Articular chondrocyte of knee joint (primary cell): ENCODE measurements around the gene CLTA. TPM values are rescaled to one million over a fixed set of nuclear protein-coding genes. Genes with fewer than 3 reads are reported as not detected.

Source experiments
- total RNA-seq: library from RNA; depleted of rRNA; stranded (reverse); fragments of >200 nt; gene quantifications from 2 replicates; pipeline ENCODE4 v1.2.3, GENCODE V29; 2012

CLTA gene, protein sequence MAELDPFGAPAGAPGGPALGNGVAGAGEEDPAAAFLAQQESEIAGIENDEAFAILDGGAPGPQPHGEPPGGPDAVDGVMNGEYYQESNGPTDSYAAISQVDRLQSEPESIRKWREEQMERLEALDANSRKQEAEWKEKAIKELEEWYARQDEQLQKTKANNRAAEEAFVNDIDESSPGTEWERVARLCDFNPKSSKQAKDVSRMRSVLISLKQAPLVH
- total RNA-seq = 236 and 241 TPM in 2 replicates

DNA sequence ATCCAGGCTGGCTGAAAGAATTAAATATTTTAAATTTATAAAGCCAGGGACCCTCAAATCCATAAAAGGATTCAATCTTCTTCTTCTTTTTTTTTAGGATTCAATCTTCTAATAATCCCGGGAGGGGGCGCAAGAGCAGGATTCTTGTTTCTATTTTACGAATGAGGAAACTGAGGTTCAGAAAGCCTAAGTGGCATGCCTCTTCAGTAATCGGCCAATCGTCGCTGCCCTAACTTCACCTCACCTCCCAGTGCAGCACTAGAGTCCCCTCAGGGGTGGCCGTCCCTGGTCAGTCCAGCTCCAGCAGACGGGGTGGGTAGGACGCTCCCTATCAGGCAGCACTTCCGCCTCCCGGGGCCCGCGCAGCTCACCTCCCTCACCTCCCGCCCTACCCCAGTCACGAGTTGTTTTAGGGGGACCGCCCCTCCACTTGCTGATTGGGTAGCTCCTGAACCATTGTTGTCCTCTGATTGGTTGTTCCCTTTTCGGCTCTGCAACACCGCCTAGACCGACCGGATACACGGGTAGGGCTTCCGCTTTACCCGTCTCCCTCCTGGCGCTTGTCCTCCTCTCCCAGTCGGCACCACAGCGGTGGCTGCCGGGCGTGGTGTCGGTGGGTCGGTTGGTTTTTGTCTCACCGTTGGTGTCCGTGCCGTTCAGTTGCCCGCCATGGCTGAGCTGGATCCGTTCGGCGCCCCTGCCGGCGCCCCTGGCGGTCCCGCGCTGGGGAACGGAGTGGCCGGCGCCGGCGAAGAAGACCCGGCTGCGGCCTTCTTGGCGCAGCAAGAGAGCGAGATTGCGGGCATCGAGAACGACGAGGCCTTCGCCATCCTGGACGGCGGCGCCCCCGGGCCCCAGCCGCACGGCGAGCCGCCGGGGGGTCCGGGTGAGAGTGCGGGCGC lies at the start of gene CLTA:
Gene CLTA, plus strand, starts transcription at position 534 of the 902 bp plus-strand sequence. Its CDS starts 136 bp downstream, at position 670.

DNA sequence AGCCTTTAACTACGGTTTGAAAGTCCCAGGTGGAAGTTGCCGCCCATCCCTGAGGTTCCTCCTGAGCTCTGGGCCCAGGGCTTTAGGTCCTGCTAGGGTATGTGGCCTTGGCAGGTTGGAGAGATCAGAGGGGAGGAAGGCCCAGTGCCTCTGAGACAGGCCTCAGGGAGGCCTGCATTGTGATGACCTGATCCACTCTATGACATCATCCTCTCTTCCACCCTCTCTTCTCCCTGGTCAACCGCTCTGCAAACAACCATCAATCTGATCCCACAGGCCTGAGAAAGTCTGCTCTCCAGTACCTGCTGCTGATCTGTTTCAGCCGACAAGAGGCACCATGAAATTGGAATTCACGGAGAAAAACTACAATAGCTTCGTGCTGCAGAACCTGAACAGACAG lies 21.6 kb upstream of the CLTA start, which contains the start of gene CCIN:
Gene CCIN, plus strand, starts transcription at position 223 of the 400 bp plus-strand sequence. Its CDS starts 115 bp downstream, at position 338.

DNA sequence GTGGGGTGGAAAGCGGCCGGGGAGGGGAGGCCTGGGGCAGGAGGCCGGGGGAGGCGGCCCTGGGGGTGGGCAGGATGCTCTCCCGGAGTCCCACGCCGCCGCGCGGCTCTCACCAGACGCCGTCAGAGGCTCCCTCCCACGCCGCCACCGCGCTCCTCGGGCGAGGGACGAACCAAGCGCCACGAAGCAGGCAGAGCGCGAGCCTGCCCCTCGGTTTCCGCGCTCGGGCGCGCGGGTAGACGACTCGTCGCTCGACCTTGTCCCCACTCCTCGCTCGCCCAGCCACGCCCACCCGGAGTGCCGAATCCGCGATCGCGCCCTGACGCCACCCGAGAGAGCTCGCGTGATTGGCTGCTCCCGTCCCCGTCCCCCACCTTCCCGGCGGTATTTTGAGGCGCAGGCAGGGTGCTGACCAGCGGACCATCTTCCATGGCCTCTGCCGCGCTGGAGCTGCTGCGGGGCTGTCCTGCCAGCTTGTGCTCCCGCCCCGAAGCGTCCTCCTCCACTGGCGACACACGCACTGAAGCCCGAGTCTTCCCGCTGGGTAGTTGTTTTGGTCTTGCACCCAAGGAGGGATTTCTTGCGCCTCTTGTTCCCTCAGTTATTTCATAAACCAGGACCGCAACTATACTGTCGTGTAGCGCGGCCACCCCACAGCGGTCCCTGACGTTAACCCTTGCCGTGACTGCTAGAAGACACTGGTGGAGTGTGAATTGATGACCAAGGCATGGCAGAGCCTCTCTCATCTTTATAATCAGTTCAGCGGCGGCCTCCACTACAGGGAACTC lies 67.7 kb downstream of the CLTA start, which contains the start of gene GNE:
Gene GNE, minus strand, starts transcription at position 241 of the 788 bp plus-strand sequence. CDS start 9,093 bp downstream, outside the sequence.

Other genes starting within 250 kb of the CLTA start
- 0.39 and 0.43 TPM in 2 replicates for gene OR2S2, start 232.8 kb upstream of the CLTA start, total RNA-seq
- gene RECK, start 154.0 kb upstream of the CLTA start, total RNA-seq = 117 and 126 TPM in 2 replicates
- gene GLIPR2, start 54.2 kb upstream of the CLTA start, total RNA-seq = 15.7 and 16.4 TPM in 2 replicates
- under 0.01 and 0.32 TPM in 2 replicates for gene CCIN, start 21.5 kb upstream of the CLTA start, total RNA-seq
- gene GNE, start 67.5 kb downstream of the CLTA start, total RNA-seq = 18.4 and 22.6 TPM in 2 replicates
- gene RNF38, start 209.3 kb downstream of the CLTA start, total RNA-seq = 15.2 and 18.6 TPM in 2 replicates